K562 (cell line): ENCODE results near the gene PIK3R6.

ENCODE experiments used
- ATF1 ChIP-seq, 2 experiments: fragments of 450-650 bp in 1 of 2; IDR thresholded peaks; 2 replicates each; pipeline ENCODE4 v1.6.1; 2016; ENCODE audit warnings: missing compliant biosample characterization in 1 of 2, missing genetic modification characterization in 1 of 2
- ETV6 ChIP-seq, 3 experiments: fragments of 150-350 bp in 1 of 3; sonication (generic) in 1 of 3; formaldehyde crosslinking in 1 of 3; IDR thresholded peaks; 2 replicates each; pipeline versions ENCODE4 v1.6.1 to v1.8.0; 2014 to 2022; ENCODE audit warnings: borderline replicate concordance in 2 of 3, low read depth in 2 of 3, antibody characterized with exemption in 1 of 3, low read length in 1 of 3, mild to moderate bottlenecking in 1 of 3, missing genetic modification reagents in 1 of 3
- EZH2 ChIP-seq: IDR thresholded peaks from 2 replicates; pipeline ENCODE4 v1.6.1; 2012; ENCODE audit warnings: low read depth, mild to moderate bottlenecking, inconsistent platforms, low read length, borderline replicate concordance
- JUND ChIP-seq, 2 experiments: IDR thresholded peaks; 2 replicates in 1 of 2; 3 replicates in 1 of 2; pipeline ENCODE4 v1.6.1; 2011; ENCODE audit warnings: borderline replicate concordance in 2 of 2, low read depth in 2 of 2, low read length in 2 of 2, improper control_type of control experiment in 1 of 2, missing biosample characterization in 1 of 2, missing genetic modification characterization in 1 of 2, missing genetic modification reagents in 1 of 2
- MYC ChIP-seq, 2 experiments: fragments of 250-450 bp in 1 of 2; sonication (Bioruptor Pico) in 1 of 2; IDR thresholded peaks; 2 replicates each; pipeline versions ENCODE4 v1.5.1 to v1.6.1; 2012 to 2021; ENCODE audit warnings: low read depth in 2 of 2, borderline replicate concordance in 1 of 2, improper control_type of control experiment in 1 of 2, low read length in 1 of 2, mild to moderate bottlenecking in 1 of 2, moderate library complexity in 1 of 2
- PCBP2 ChIP-seq: fragments of 200-400 bp; formaldehyde crosslinking; IDR thresholded peaks from 2 replicates; pipeline ENCODE4 v1.6.1; 2018; ENCODE audit warnings: low read length, low read depth, mild to moderate bottlenecking, moderate library complexity; ENCODE audit not compliant: poor library complexity, severe bottlenecking
- PHF8 ChIP-seq: fragments of 200-600 bp; sonication (generic); IDR thresholded peaks from 2 replicates; pipeline ENCODE4 v1.6.1; 2012; ENCODE audit warnings: mixed run types, mild to moderate bottlenecking, inconsistent platforms, low read length, moderate library complexity, borderline replicate concordance
- POLR2A ChIP-seq: fragments of 450-650 bp; conservative IDR thresholded peaks from 2 replicates; pipeline ENCODE4 v1.6.1; 2016
- RBM22 ChIP-seq: fragments of 200-400 bp; formaldehyde crosslinking; IDR thresholded peaks from 2 replicates; pipeline ENCODE4 v1.6.1; 2018; ENCODE audit warnings: low read length, low read depth; ENCODE audit not compliant: poor library complexity, severe bottlenecking
- TCFL5 ChIP-seq: fragments of 250-450 bp; sonication (Bioruptor Pico); conservative IDR thresholded peaks from 2 replicates; pipeline ENCODE4 v1.6.1; 2021; ENCODE audit warnings: mild to moderate bottlenecking, moderate library complexity, matching md5 sums
- U2AF2 ChIP-seq: fragments of 200-400 bp; formaldehyde crosslinking; optimal IDR thresholded peaks from 2 replicates; pipeline ENCODE3; 2017; ENCODE audit warnings: low read depth, mild to moderate bottlenecking, low read length
- ZNF274 ChIP-seq: IDR thresholded peaks from 2 replicates; pipeline ENCODE4 v1.6.1; 2011; ENCODE audit warnings: low read depth, mild to moderate bottlenecking, low read length, moderate library complexity, borderline replicate concordance
- TF ChIP-seq, protein P1 (sequence below): sonication (generic); formaldehyde crosslinking; IDR thresholded peaks from 2 replicates; pipeline ENCODE4 v1.8.0; 2022; ENCODE audit warnings: mild to moderate bottlenecking, missing genetic modification reagents
- TF ChIP-seq, protein P2 (sequence below), 3 experiments: IDR thresholded peaks in 2 of 3; conservative IDR thresholded peaks in 1 of 3; 2 replicates each; pipeline ENCODE4 v1.5.1; 2011 to 2012; ENCODE audit warnings: low read length in 3 of 3, mild to moderate bottlenecking in 3 of 3, control low read depth in 2 of 3, improper control_type of control experiment in 1 of 3, inconsistent platforms in 1 of 3, low read depth in 1 of 3, mixed read lengths in 1 of 3, moderate library complexity in 1 of 3; ENCODE audit not compliant: insufficient read depth in 2 of 3

DNA sequence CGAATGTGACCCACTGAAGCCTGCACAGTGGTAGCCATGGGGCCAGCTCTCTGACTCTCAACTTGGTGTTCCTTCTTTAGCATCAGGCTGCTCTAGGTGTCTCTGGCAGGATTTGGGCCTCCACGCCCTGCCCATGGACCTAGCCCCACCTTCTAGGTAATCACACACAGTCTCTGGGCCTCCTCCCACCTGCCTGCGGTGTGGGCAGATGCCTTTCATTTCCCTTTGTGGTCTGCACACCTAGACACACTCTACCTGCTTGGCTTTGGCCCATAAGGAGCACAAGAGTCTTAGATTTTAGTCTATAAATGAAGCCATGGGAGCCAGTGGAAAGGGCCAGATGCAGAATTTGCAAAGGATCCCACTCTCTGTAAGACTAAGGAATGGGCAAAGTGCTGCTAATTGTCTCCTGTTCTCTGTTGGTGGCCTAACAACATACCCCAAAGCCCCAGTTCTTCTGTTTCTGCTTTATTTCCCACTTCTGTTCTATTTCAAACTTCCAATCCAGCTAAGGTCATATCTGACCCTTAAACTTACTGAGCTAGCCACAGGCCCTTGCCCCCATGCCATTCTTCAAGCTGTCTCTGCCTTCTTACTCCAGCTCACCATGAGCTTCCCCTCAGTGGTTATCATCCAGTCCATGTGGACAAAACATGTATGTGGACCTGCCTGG is 61.1 kb downstream of the PIK3R6 start:
- TF ChIP-seq MYC (IDR thresholded peaks at IDR 0.05; ENCODE audit: low read depth, low read length) (no peak), MYC (CRISPR knock-in tag; IDR thresholded peaks at IDR 0.05; ENCODE audit: borderline replicate concordance, low read depth) (no peak), PHF8 (no peak), JUND (IDR thresholded peaks at IDR 0.05; ENCODE audit: borderline replicate concordance, low read depth, low read length) (no peak), JUND (tag; IDR thresholded peaks at IDR 0.05; ENCODE audit: borderline replicate concordance, low read depth, low read length) (no peak), ETV6 (IDR thresholded peaks at IDR 0.05; ENCODE audit: borderline replicate concordance in 1 of 2, low read depth in 2 of 2, low read length in 1 of 2) (no peak), ETV6 (CRISPR knock-in tag; IDR thresholded peaks at IDR 0.05; ENCODE audit: borderline replicate concordance) (no peak), EZH2 (no peak), ATF1 (CRISPR knock-in tag; IDR thresholded peaks at IDR 0.05) (no peak), ATF1 (tag; IDR thresholded peaks at IDR 0.05) (no peak), U2AF2 (no peak), ZNF274 (no peak), PCBP2 (no peak), TCFL5 (no peak), POLR2A (no peak), RBM22 (no peak)
- TF ChIP-seq, protein P1, sequence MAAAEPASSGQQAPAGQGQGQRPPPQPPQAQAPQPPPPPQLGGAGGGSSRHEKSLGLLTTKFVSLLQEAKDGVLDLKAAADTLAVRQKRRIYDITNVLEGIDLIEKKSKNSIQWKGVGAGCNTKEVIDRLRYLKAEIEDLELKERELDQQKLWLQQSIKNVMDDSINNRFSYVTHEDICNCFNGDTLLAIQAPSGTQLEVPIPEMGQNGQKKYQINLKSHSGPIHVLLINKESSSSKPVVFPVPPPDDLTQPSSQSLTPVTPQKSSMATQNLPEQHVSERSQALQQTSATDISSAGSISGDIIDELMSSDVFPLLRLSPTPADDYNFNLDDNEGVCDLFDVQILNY (CRISPR knock-in tag): no peak
- TF ChIP-seq, protein P2, sequence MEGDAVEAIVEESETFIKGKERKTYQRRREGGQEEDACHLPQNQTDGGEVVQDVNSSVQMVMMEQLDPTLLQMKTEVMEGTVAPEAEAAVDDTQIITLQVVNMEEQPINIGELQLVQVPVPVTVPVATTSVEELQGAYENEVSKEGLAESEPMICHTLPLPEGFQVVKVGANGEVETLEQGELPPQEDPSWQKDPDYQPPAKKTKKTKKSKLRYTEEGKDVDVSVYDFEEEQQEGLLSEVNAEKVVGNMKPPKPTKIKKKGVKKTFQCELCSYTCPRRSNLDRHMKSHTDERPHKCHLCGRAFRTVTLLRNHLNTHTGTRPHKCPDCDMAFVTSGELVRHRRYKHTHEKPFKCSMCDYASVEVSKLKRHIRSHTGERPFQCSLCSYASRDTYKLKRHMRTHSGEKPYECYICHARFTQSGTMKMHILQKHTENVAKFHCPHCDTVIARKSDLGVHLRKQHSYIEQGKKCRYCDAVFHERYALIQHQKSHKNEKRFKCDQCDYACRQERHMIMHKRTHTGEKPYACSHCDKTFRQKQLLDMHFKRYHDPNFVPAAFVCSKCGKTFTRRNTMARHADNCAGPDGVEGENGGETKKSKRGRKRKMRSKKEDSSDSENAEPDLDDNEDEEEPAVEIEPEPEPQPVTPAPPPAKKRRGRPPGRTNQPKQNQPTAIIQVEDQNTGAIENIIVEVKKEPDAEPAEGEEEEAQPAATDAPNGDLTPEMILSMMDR (IDR thresholded peaks at IDR 0.05 in 2 of 3, conservative IDR thresholded peaks at IDR 0.05 in 1 of 3; ENCODE audit: insufficient read depth in 2 of 3, low read depth in 1 of 3, low read length in 3 of 3): no peak
